ENCODE measurements around the gene SETBP1.

GRCh38 chr18:44737623-44738022 lies 56.9 kb downstream of the SETBP1 start:
- TF ChIP-seq CTCF (IDR thresholded peaks at IDR 0.05) (no peak), POLR2AphosphoS5 (IDR thresholded peaks at IDR 0.05) (no peak)
